ENCODE results near the gene FRS2.

Gene FRS2

GRCh38 chr12:69470189-69471075 is at the start of gene FRS2:
Gene FRS2, plus strand, starts transcription at chr12:69470388. Its CDS starts 98,643 bp downstream, at chr12:69569031.
- no peaks in the 10 kb centered on the region for H3K9me3 ChIP-seq (ENCODE audit: control insufficient read depth, insufficient read depth, low read length)
- H3K4me1 ChIP-seq (ENCODE audit: control insufficient read depth, insufficient read depth, low read length): peaks cover 57% of the 10 kb centered on the region
- no peaks in the 10 kb centered on the region for H3K36me3 ChIP-seq (ENCODE audit: control insufficient read depth, insufficient read depth, low read length)
- peak within 1 kb of the TSS; percentile 98 for H3K27ac ChIP-seq (ENCODE audit: low read depth, low read length)
- H3K9ac ChIP-seq (ENCODE audit: low read depth, low read length): peak within 1 kb of the TSS; percentile 90
- H3K27me3 ChIP-seq (ENCODE audit: control insufficient read depth, insufficient read depth, low read length): no peaks in the 10 kb centered on the region
- peak within 1 kb of the TSS; percentile 96 for H3K4me3 ChIP-seq (ENCODE audit: low read depth, low read length)

GRCh38 chr12:69421548-69421947 is 48.6 kb upstream of the FRS2 start:
- H3K4me1 ChIP-seq (ENCODE audit: control insufficient read depth, insufficient read depth, low read length): no peaks in the 10 kb centered on the region
- no peak overlapping the region for H3K4me3 ChIP-seq (ENCODE audit: low read depth, low read length)

GRCh38 chr12:69423037-69423905 is 46.9 kb upstream of the FRS2 start:
- H3K9me3 ChIP-seq (ENCODE audit: control insufficient read depth, insufficient read depth, low read length): no peaks in the 10 kb centered on the region
- H3K4me3 ChIP-seq (ENCODE audit: low read depth, low read length): no peak overlapping the region
- no peak overlapping the region for H3K27ac ChIP-seq (ENCODE audit: low read depth, low read length)
- no peak overlapping the region for H3K9ac ChIP-seq (ENCODE audit: low read depth, low read length)
- H3K27me3 ChIP-seq (ENCODE audit: control insufficient read depth, insufficient read depth, low read length): no peaks in the 10 kb centered on the region
- H3K36me3 ChIP-seq (ENCODE audit: control insufficient read depth, insufficient read depth, low read length): no peaks in the 10 kb centered on the region
- no peaks in the 10 kb centered on the region for H3K4me1 ChIP-seq (ENCODE audit: control insufficient read depth, insufficient read depth, low read length)

More at GRCh38 chr12:69421548-69421947, 48.6 kb upstream of the FRS2 start:
- Histone ChIP-seq H3K36me3 (ENCODE audit: control insufficient read depth, insufficient read depth, low read length) (no peaks in the 10 kb centered on the region), H3K27ac (ENCODE audit: low read depth, low read length) (no peak overlapping the region), H3K9me3 (ENCODE audit: control insufficient read depth, insufficient read depth, low read length) (no peaks in the 10 kb centered on the region), H3K27me3 (ENCODE audit: control insufficient read depth, insufficient read depth, low read length) (no peaks in the 10 kb centered on the region), H3K9ac (ENCODE audit: low read depth, low read length) (no peak overlapping the region)

GRCh38 chr12:69425417-69425816 is 44.8 kb upstream of the FRS2 start:
- Histone ChIP-seq H3K4me3 (ENCODE audit: low read depth, low read length) (no peak overlapping the region), H3K36me3 (ENCODE audit: control insufficient read depth, insufficient read depth, low read length) (no peaks in the 10 kb centered on the region), H3K9me3 (ENCODE audit: control insufficient read depth, insufficient read depth, low read length) (no peaks in the 10 kb centered on the region), H3K27me3 (ENCODE audit: control insufficient read depth, insufficient read depth, low read length) (no peaks in the 10 kb centered on the region), H3K27ac (ENCODE audit: low read depth, low read length) (no peak overlapping the region), H3K9ac (ENCODE audit: low read depth, low read length) (no peak overlapping the region), H3K4me1 (ENCODE audit: control insufficient read depth, insufficient read depth, low read length) (no peaks in the 10 kb centered on the region)

GRCh38 chr12:69428351-69429073 is 41.7 kb upstream of the FRS2 start:
- Histone ChIP-seq H3K27me3 (ENCODE audit: control insufficient read depth, insufficient read depth, low read length) (no peaks in the 10 kb centered on the region), H3K4me1 (ENCODE audit: control insufficient read depth, insufficient read depth, low read length) (no peaks in the 10 kb centered on the region), H3K9ac (ENCODE audit: low read depth, low read length) (no peak overlapping the region), H3K4me3 (ENCODE audit: low read depth, low read length) (no peak overlapping the region), H3K27ac (ENCODE audit: low read depth, low read length) (no peak overlapping the region), H3K9me3 (ENCODE audit: control insufficient read depth, insufficient read depth, low read length) (no peaks in the 10 kb centered on the region), H3K36me3 (ENCODE audit: control insufficient read depth, insufficient read depth, low read length) (no peaks in the 10 kb centered on the region)

GRCh38 chr12:69430942-69431590 is 39.1 kb upstream of the FRS2 start:
- Histone ChIP-seq H3K27me3 (ENCODE audit: control insufficient read depth, insufficient read depth, low read length) (no peaks in the 10 kb centered on the region), H3K27ac (ENCODE audit: low read depth, low read length) (no peak overlapping the region), H3K9me3 (ENCODE audit: control insufficient read depth, insufficient read depth, low read length) (no peaks in the 10 kb centered on the region), H3K4me3 (ENCODE audit: low read depth, low read length) (no peak overlapping the region), H3K4me1 (ENCODE audit: control insufficient read depth, insufficient read depth, low read length) (no peaks in the 10 kb centered on the region), H3K9ac (ENCODE audit: low read depth, low read length) (no peak overlapping the region), H3K36me3 (ENCODE audit: control insufficient read depth, insufficient read depth, low read length) (no peaks in the 10 kb centered on the region)

- Histone ChIP-seq H3K9me3 (ENCODE audit: control insufficient read depth, insufficient read depth, low read length) (no peaks in the 10 kb centered on the region), H3K9ac (ENCODE audit: low read depth, low read length) (no peak overlapping the region), H3K4me3 (ENCODE audit: low read depth, low read length) (no peak overlapping the region)
Observed at GRCh38 chr12:69431591-69432222, 38.5 kb upstream of the FRS2 start.

GRCh38 chr12:69433653-69434052 is 36.5 kb upstream of the FRS2 start:
- no peaks in the 10 kb centered on the region for H3K27me3 ChIP-seq (ENCODE audit: control insufficient read depth, insufficient read depth, low read length)
- no peak overlapping the region for H3K9ac ChIP-seq (ENCODE audit: low read depth, low read length)
- H3K27ac ChIP-seq (ENCODE audit: low read depth, low read length): no peak overlapping the region
- no peaks in the 10 kb centered on the region for H3K36me3 ChIP-seq (ENCODE audit: control insufficient read depth, insufficient read depth, low read length)
- H3K4me3 ChIP-seq (ENCODE audit: low read depth, low read length): no peak overlapping the region
- no peaks in the 10 kb centered on the region for H3K9me3 ChIP-seq (ENCODE audit: control insufficient read depth, insufficient read depth, low read length)
- no peaks in the 10 kb centered on the region for H3K4me1 ChIP-seq (ENCODE audit: control insufficient read depth, insufficient read depth, low read length)

More at GRCh38 chr12:69431591-69432222, 38.5 kb upstream of the FRS2 start:
- Histone ChIP-seq H3K4me1 (ENCODE audit: control insufficient read depth, insufficient read depth, low read length) (no peaks in the 10 kb centered on the region), H3K36me3 (ENCODE audit: control insufficient read depth, insufficient read depth, low read length) (no peaks in the 10 kb centered on the region), H3K27me3 (ENCODE audit: control insufficient read depth, insufficient read depth, low read length) (no peaks in the 10 kb centered on the region), H3K27ac (ENCODE audit: low read depth, low read length) (no peak overlapping the region)

- Histone ChIP-seq H3K9me3 (ENCODE audit: control insufficient read depth, insufficient read depth, low read length) (no peaks in the 10 kb centered on the region), H3K4me3 (ENCODE audit: low read depth, low read length) (no peak overlapping the region), H3K9ac (ENCODE audit: low read depth, low read length) (no peak overlapping the region), H3K36me3 (ENCODE audit: control insufficient read depth, insufficient read depth, low read length) (no peaks in the 10 kb centered on the region), H3K27me3 (ENCODE audit: control insufficient read depth, insufficient read depth, low read length) (no peaks in the 10 kb centered on the region), H3K27ac (ENCODE audit: low read depth, low read length) (no peak overlapping the region), H3K4me1 (ENCODE audit: control insufficient read depth, insufficient read depth, low read length) (no peaks in the 10 kb centered on the region)
Observed at GRCh38 chr12:69435644-69436043, 34.5 kb upstream of the FRS2 start.

GRCh38 chr12:69437073-69437472 is 33.1 kb upstream of the FRS2 start:
- Histone ChIP-seq H3K27me3 (ENCODE audit: control insufficient read depth, insufficient read depth, low read length) (no peaks in the 10 kb centered on the region), H3K4me3 (ENCODE audit: low read depth, low read length) (no peak overlapping the region), H3K9me3 (ENCODE audit: control insufficient read depth, insufficient read depth, low read length) (no peaks in the 10 kb centered on the region), H3K36me3 (ENCODE audit: control insufficient read depth, insufficient read depth, low read length) (no peaks in the 10 kb centered on the region), H3K4me1 (ENCODE audit: control insufficient read depth, insufficient read depth, low read length) (no peaks in the 10 kb centered on the region), H3K9ac (ENCODE audit: low read depth, low read length) (no peak overlapping the region), H3K27ac (ENCODE audit: low read depth, low read length) (no peak overlapping the region)

All from HUES48 (cell line).